Peyer's patch (tissue), 4 donors: ENCODE data around the gene MYH16.
"Not testable (repeated sequence)": the region's sequence is repeated elsewhere in the genome, so short reads cannot be mapped to it uniquely, and the experiment has no call there.

ENCODE experiments used
- POLR2A ChIP-seq, 2 donors: fragments of 450-650 bp; IDR thresholded peaks; one replicate each; pipeline ENCODE4 v1.5.1; 2017; ENCODE audit warnings: antibody characterized with exemption in 2 of 2, mild to moderate bottlenecking in 2 of 2, moderate library complexity in 2 of 2
- TF ChIP-seq, protein P1 (sequence below), 6 experiments: fragments of 450-650 bp in 4 of 6; fragments of 200-600 bp in 2 of 6; sonication (generic) in 1 of 6; IDR thresholded peaks; one replicate each; pipeline ENCODE4 v1.5.1; 2017 to 2019; ENCODE audit warnings: antibody characterized with exemption in 6 of 6, mild to moderate bottlenecking in 3 of 6, moderate library complexity in 1 of 6

DNA sequence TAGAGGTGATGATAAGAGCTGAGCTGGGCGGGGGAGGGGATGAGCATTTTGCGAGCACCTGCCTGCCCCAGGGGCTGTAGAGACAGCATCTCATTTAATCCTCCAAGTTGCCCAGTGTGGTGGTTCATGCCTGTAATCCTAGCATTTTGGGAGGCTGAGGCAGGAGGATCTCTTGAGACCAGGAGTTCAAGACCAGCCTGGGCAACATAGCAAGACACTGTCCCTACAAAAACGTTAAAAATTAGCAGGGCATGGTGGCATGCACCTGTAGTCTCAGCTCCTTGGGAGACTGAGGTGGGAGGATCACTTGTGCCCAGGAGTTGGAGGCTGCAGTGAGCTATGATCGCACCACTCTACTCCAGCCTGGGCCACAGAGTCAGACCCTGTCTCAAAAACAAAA is 39.7 kb upstream of the MYH16 start:
- not testable (repeated sequence) for TF ChIP-seq POLR2A (IDR thresholded peaks at IDR 0.05)
- TF ChIP-seq, protein P1, sequence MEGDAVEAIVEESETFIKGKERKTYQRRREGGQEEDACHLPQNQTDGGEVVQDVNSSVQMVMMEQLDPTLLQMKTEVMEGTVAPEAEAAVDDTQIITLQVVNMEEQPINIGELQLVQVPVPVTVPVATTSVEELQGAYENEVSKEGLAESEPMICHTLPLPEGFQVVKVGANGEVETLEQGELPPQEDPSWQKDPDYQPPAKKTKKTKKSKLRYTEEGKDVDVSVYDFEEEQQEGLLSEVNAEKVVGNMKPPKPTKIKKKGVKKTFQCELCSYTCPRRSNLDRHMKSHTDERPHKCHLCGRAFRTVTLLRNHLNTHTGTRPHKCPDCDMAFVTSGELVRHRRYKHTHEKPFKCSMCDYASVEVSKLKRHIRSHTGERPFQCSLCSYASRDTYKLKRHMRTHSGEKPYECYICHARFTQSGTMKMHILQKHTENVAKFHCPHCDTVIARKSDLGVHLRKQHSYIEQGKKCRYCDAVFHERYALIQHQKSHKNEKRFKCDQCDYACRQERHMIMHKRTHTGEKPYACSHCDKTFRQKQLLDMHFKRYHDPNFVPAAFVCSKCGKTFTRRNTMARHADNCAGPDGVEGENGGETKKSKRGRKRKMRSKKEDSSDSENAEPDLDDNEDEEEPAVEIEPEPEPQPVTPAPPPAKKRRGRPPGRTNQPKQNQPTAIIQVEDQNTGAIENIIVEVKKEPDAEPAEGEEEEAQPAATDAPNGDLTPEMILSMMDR (IDR thresholded peaks at IDR 0.05) = not testable (repeated sequence)
